NCI-H2107 treated with DMSO at 0.1 percent for 48 hours (cell line): Measurements from ENCODE around the gene TCHH.
"Not testable (repeated sequence)": the region's sequence is repeated elsewhere in the genome, so short reads cannot be mapped to it uniquely, and the experiment has no call there.

Source experiments
- DNase-seq: peaks from one replicate; lab custom pipeline; 2025; ENCODE audit not compliant: unreplicated experiment; lab: John Stamatoyannopoulos, UW

Gene TCHH

DNA sequence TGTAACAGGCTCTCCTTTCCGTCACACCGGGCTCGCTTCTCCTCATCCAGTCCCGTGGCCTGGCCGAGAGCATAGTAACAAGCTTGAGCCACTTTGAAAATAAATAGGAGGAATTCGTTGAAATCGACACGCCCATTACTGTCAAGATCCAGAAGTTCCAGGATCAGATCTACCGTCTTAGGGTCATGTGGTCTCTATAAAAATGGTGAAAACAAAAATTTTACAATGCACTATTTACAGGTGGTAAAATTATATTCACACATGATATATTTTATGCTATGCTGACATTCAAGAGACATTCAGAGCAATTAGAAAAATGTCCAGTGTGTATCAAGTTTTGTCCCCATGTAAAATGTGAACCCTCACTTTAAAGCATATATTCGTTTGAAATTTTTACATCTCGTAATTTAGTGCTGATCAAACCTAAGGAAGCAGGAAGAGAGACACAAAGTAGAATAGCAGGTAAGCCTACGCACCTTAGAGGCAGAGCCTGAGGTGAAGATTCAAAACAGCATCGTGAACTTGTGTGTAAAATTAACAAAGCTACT, 2.3 kb downstream of the TCHH start:
- no peak for DNase-seq

DNA sequence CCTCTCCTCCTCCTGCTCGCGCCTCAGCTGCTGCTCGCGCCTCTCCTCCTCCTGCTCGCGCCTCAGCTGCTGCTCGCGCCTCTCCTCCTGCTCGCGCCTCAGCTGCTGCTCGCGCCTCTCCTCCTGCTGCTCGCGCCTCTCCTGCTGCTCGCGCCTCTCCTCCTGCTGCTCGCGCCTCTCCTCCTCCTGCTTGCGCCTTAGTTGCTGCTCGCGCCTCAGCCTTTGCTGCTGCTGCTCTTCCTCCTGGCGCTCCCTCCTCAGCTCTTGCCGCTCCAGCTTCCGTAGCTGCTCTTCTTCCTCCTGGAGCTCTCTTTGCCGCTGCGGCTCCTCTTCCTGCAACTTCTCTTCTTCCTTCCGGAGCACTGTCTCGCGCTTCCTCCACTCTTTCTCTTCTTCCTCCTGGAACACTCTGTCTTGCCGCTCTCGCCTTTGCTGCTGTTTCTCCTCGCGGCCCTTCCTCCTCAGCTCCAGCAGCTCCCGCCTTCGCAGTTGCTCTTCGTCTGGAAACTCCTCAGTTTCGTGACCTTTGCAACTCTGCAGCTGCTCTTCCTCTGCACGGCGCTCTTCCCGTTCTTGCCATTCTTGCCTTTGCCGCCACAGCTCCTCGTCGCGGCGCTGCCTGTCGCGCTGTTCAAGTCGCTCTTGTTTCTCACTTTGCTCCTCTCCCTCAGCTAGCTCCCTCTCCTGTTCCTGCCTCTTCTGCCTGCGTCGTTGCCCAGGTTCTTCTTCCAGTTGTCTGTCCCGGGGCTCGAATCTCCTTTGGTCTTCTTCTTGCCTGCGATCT, 3.0 kb downstream of the TCHH start:
- DNase-seq: no peak

DNA sequence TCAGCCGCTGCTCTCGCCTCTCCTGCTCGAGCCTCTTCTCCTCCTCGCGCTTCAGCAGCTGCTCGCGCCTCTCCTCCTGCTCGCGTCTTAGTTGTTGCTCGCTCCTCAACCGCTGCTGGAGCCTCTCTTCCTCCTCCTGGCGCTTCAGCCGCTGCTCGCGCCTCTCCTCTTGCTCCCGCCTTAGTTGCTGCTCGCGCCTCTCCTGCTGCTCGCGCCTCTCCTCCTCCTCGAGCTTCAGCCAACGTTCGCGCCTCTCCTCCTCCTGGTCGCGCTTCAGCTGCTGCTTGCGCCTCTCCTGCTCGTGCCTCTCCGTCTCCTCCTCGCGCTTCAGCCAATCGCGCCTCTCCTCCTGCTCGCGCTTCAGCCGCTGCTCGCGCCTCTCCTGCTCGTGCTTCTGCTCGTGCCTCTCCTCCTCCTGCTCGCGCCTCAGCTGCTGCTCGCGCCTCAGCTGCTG, 3.7 kb downstream of the TCHH start:
- DNase-seq: no peak

DNA sequence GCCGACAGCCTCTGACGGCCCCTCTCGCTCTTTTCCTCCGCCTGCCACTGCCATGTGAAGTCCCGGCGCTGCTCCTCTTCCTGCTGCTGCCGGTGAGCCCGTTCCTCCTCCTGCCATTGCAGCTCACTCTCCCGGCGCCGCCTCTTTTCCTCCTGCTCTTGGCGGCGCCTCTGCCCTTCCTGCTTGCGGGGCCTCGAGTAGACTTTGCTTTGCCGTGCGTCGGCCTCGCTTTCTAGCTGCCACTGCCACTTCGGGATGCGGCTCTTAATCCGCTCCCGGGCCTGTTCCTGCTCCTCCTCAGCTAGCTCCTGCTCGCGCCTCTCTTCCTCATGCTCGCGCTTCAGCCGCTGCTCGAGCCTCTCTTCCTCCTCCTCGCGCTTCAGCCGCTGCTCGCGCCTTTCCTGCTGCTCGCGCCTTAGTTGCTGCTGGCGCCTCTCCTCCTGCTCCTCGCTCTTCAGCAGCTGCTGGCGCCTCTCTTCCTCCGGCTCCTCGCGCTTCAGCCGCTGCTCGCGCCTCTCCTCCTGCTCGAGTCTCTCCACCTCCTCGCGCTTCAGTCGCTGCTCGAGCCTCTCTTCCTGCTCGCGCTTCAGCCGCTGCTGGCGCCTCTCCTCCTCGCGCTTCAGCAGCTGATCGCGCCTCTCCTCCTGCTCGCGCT, 4.3 kb downstream of the TCHH start:
- DNase-seq: no peak

DNA sequence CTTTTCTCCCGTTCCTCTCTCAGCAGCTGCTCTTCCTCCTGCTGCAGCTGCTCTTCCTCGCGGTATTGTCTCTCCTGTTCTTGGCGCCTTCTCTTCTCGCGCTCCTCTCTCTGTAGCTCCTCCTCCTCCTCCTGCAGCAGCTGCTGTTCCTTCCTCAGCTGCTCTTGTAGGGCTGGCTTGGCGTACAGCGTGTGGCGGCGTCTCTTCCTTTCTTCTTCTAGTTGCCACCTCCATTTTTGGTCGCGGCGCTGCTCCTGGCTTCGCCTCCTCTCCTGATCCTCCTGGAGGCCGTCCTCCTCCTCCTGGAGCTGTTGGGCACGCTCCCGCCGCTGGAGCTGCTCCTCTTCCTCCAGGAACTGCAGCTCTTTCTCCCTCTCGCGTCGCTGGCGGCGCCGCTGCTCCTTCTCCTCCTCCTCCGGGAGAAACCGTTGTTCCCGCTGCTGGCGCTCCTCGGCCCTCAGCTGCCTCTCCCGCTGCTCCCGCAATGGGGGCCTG, 4.8 kb downstream of the TCHH start:
- DNase-seq: no peak

DNA sequence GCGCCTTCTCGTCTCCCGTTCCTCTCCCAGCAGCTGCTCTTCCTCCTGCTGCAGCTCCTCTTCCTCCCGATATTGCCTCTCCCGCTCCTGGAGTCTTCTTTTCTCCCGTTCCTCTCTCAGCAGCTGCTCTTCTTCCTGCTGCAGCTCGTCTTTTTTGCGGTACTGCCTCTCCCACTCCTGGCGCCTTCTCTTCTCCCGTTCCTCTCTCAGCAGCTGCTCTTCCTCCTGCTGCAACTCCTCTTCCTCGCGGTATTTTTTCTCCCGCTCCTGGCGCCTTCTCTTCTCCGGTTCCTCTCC, 5.3 kb downstream of the TCHH start:
- no peak for DNase-seq

DNA sequence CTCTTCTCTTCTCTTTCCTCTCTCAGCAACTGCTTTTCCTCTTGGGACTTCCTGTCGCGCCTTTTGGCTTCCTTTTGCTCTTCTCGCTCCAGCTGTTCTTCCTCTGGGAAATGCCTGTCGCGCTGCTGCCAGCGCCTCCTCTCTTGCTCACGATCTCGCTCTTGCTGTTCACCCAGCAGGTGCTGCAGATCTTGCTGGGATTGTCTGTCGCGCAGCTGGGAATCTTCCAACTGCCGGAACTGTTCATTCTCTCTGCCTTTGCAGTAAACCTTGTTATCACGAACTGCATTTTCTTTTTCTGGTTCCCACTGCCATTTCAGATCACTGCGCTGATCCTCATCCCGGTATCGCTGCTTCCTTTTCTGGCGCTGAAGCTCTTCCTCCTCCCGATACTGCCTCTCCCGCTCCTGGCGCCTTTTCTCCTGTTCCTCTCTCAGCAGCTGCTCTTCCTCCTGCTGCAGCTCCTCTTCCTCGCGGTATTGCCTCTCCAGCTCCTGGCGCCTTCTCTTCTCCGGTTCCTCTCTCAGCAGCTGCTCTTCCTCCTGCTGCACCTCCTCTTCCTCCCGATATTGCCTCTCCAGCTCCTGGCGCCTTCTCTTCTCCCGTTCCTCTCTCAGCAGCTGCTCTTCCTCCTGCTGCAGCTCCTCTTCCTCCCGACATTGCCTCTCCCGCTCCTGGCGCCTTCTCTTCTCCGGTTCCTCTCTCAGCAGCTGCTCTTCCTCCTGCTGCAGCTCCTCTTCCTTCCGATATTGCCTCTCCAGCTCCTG, 5.8 kb downstream of the TCHH start:
- no peak for DNase-seq

DNA sequence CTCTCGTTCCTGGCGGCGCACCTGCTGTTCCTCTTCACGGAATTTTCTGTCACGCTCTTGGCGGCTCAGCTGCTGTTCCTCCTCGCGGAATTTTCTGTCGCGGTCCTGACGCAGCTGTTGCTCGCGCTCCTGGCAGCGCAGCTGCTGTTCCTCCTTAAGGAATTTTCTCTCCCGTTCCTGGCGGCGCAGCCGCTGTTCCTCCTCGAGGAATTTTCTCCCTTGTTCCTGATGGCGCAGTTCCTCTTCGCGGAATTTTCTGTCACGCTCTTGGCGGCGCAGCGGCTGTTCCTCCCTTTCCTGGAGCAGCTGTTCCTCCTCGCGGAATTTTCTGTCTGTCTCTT, 6.4 kb downstream of the TCHH start:
- DNase-seq: no peak

DNA sequence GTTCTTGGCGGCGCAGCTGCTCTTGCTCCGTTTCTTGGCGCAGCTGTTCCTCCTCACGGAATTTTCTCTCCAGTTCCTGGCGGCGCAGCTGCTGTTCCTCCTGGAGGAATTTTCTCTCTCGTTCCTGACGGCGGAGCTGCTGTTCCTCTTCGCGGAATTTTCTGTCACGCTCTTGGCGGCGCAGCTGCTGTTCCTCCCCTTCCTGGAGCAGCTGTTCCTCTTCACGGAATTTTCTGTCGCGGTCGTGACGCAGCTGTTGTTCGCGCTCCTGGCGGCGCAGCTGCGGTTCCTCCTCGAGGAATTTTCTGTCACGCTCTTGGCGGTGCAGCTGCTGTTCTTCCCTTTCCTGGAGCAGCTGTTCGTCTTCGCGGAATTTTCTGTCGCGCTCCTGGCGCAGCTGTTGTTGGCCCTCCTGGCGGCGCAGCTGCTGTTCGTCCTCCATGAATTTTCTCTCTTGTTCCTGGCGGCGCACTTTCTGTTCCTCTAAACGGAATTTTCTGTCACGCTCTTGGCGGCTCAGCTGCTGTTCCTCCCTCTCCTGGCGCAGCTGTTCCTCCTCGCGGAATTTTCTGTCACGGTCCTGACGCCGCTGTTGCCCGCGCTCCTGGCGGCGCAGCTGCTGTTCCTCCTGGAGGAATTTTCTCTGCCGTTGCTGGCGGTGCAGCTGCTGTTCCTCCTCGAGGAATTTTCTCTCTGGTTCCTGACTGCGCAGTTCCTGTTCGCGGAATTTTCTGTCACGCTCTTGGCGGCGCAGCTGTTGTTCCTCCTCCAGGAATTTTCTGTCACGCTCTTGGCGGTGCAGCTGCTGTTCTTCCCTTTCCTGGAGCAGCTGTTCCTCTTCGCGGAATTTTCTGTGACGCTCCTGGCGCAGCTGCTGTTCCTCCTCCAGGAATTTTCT, 7.0 kb downstream of the TCHH start:
- no peak for DNase-seq

DNA sequence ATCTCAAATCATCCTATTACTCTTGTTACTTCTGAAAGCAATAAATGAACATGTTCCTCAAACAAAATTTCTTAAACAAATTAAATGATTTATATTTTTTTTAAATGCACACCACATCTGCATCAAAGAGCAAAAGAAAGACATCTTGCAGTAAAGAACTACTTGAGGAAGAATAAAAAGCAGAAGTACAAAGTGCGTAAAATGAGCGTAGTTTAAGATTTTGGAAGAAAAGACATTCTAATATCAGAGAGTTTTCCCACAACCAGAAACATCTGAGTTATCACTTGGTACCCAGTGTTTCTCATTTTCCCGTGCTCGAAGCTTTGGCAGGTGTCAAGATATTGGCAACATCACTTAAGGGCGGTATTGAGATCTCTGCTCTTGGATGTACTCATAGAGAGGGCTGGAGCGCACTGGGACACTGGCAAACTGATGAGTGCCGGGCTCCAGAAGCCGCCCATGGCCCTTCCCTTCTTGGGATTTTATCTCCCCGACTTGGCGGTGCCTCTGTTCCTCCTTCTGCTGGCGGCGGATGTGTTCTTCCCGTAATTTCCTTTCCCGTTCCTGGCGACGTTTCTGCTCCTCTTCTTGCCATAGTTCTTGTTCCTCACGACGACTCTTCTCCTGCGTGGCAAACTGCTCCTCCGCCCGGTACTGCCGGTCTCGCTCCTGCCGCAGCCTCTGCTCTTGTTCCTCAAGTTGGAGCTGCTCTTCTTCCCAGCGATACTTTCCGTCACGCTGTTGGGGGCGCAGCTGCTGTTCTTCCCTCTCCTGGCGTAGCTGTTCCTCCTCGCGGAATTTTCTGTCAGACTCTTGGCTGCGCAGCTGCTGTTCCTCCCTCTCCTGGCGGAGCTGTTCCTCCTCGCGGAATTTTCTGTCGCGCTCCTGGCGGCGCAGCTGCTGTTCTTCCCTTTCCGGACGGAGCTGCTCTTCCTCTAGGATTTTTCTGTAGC, 7.9 kb downstream of the TCHH start:
- no peak for DNase-seq

DNA sequence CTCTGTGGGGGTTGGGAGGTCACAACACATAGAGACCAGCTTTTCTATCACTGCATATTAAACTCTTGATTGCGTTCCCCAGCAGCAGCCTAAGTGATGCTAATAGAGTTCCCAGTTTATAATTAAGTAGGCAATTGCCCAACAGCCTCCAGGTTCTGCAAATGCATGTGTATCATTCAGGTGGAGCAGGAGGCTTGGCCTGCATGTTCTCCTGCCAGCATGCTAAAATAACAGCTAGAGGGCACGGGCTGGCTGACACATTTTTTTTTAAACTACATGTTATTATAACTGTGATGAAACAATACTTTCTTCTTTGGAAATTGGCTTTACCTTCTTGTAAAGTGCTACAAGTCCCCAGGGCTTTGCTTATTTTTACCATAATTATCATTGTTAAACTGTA, 10.4 kb downstream of the TCHH start:
- no peak for DNase-seq

DNA sequence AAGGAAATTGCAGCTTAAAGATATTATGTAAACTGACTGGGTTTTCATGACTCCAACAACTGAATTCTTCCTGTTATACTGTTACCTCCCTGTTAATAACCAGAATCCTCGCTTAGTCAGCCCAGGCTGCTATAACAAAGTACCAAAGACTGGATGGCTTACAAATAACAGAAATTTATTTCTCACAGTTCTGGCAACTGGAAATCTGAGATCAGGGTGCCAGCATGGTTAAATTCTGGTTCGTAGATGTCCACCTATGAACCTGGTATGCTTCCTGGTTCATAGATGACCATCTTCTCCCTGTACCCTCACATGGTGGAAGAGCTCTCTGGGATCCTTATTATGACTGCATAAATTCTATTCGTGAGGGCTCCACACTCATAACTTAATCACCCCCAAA, 18.3 kb downstream of the TCHH start:
- DNase-seq: no peak

DNA sequence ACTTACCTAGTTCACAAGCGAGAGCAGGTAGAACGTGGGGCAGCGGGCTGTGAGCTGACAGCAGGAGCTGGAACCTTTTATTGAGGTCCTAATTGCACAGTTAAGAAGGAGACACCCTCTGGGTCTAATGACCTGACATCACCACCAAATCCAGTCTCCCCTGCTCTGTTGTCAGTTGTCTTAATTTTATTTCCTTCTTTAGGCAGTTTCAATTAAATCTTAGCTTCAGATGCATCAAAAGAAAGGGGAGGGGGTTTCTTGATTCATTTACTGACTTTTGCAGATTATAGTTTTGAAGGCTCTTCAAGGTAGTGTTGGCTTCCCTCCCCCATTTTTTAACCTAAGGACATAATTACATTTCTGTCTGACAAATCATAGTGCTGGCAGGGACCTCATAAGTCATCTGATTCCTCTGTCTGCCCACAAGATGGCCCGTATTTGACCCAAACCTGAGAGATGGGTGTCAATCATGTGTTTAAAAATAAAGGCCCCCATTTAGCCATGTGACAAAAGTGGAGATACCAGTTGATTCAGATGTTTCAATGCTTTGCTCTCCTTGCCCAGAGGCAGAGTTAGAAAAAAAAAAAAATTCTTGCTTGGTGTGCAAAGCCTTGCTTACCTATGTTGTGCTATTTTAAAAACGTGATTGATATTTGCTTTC, 26.1 kb downstream of the TCHH start, which contains the start of gene TCHHL1:
TCHHL1 (minus strand) TSS at position 51 of the 661 bp plus-strand sequence. CDS start 921 bp downstream, outside the sequence.
- DNase-seq: no peak

DNA sequence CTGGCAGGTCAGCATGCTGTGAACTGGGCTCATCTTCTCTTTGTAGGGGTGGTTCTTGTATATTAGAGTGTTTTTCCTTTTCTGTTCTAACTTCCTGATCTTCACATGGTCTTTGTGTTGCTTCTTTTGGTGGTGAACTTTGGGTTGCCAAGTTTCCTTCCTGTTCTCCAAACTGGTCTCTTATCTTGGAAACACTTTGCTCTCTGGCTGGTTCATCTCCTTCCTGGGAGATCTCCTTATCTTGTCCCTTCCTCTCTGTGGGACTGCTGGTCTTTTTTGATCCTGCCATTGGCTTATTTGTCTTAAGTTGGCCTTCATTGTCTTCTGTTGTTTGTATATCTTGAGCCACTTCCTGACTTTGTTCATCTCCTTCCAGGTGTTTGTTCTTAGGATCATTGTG, 28.5 kb downstream of the TCHH start:
- no peak for DNase-seq

DNA sequence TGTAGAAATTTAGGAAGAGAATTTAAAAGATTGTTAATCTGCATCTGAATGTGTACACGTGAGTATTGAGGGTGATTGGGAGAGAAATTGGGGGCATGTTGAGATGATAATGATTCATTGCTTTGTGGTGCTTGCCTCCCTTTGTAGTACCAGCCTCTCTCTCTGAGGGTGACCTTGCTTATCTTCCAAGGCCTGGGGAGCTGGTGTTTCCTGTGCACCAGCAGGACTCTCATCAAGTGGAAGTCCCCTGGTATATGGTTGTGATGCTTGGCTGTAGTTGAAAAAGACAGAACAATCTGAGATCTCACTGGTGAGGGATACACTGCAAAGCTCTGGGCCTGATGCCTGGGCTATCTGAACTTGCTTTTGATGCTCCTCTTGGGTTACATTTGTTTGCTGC, 30.4 kb downstream of the TCHH start:
- DNase-seq: no peak

DNA sequence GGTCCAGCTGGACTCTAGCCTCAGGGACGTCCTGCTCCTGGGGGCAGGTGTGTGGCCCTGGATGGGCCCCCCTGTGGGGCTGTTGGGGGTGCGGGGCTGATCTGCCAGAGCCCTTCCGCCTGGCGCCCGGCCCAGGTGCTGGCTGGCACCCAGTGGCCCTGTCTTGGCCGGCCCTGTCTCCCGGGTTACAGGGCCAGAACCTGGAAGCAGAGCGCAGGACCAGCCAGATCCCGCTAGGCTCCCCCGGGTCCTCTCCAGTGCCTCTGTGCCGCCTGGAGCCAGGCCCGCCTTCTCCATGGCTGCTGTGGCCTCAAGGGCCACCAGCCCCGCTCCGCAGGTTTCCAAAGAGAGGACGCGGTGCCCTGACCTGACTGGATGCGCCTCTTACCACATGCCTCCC, 34.2 kb downstream of the TCHH start:
- not testable (repeated sequence) for DNase-seq

DNA sequence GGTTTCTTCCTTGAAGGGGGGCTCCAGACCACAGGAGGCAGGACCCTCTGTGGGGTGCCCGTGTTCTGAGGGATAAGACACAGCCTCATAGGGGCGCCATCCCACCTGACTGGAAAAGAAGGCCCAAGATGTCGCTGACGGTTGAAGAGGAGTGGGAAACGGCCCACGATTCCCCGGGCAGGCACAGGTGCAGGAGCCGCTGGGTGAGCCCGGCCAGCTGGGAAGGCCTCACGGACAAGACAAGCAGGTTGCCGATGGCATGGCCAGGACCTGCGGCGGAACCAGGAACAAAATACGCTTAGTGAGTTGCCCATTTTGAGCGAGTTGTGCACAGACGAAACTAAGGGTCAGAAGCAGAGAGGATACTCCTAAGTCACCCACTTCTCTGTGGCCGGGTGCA, 34.8 kb downstream of the TCHH start:
- DNase-seq: not testable (repeated sequence)

DNA sequence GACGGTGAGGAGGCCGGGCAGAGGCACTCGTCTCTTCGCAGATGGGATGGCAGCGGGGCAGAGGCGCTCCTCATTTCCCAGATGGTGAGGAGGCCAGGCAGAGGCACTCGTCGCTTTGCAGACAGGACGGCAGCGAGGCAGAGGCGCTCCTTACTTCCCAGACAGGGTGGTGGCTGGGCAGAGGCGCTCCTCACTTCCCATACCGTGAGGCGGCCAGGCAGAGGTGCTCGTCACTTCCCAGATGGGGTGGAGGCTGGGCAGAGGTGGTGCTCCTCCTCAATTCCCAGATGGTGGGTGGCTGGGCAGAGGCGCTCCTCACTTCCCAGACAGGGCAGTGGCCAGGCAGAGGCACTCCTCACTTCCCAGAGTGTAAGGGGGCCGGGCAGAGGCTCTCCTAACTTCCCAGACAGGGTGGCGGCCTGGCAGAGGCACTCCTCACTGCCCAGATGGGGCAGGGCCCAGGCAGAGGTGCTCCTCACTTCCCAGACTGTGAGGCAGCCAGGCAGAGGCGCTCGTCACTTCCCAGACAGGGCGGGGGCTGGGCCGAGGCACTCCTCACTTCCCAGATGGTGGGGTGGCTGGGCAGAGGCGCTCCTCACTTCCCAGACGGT, 36.3 kb downstream of the TCHH start:
- no peak for DNase-seq

DNA sequence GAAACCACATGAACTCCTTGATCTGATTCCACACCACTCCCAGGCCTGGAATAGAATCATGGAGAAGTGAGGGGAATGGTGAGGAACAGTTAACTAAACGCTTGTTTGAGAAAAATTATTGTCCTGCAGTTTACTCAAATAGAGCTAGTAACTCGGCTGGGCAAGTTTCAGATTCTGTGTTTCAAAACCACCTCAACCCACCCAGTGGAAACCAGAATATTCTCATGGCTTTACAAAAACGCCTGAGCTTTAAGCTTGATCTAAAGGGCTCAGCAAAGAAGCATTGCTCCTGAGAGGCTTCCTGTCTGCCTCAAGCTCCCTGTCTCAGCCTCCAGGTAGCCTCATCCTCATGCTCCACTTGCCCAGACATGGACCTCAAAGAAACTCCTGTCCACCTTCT, 42.9 kb downstream of the TCHH start:
- no peak for DNase-seq
